IMR-90 (cell line): Measurements from ENCODE around the gene RNASE1. TPM values are rescaled to one million over a fixed set of nuclear protein-coding genes. Genes with fewer than 3 reads are reported as not detected.

Experiments
- ATAC-seq: fragments of 200-7000 bp; cut with Tn5 transposase; 2 replicates; pipeline ENCODE4 v1.9.1; 2020; ENCODE audit warnings: low read depth, mild to moderate bottlenecking, moderate library complexity
- BruUV-seq: library from RNA; stranded (reverse); fragments of 400-500 nt; replicated peaks from 2 replicates; lab custom pipeline; 2021; lab: Mats Ljungman, UMichigan
- CTCF ChIA-PET: fragments of 300-600 bp; formaldehyde crosslinking; extraction: SDS; loops from one replicate; lab custom pipeline; 2021; ENCODE audit warnings: antibody characterized with exemption; lab: Yijun Ruan, JAX
- POLR2A ChIA-PET: fragments of 300-600 bp; sonication (Branson Sonifier 250); formaldehyde crosslinking; loops from one replicate; lab custom pipeline; 2022; ENCODE audit warnings: antibody characterized with exemption; ENCODE audit not compliant: unreplicated experiment; lab: Charles Lee
- DNase-seq: peaks from one replicate; pipeline ENCODE4 v3.0.0; 2013
- H2AFZ ChIP-seq: replicated peaks from 2 replicates; pipeline ENCODE3; 2013; ENCODE audit warnings: low read length, mild to moderate bottlenecking; ENCODE audit not compliant: poor library complexity
- H2AK5ac ChIP-seq: 2 replicates; pipeline ENCODE4 v1.6.1; 2013; ENCODE audit warnings: low read depth, low read length, inconsistent platforms
- H2AK9ac ChIP-seq: replicated peaks from 2 replicates; pipeline ENCODE3; 2013; ENCODE audit warnings: mild to moderate bottlenecking, low read depth, low read length, moderate library complexity; ENCODE audit not compliant: poor library complexity
- H2BK120ac ChIP-seq: 2 replicates; pipeline ENCODE4 v1.6.1; 2013; ENCODE audit warnings: low read depth, low read length, inconsistent platforms
- H2BK15ac ChIP-seq: 3 replicates; pipeline ENCODE4 v1.6.1; 2013; ENCODE audit warnings: low read depth, low read length, inconsistent platforms
- H2BK20ac ChIP-seq: 2 replicates; pipeline ENCODE4 v1.6.1; 2013; ENCODE audit warnings: low read depth, mild to moderate bottlenecking, inconsistent platforms, low read length, moderate library complexity
- H2BK5ac ChIP-seq: 2 replicates; pipeline ENCODE4 v1.6.1; 2013; ENCODE audit warnings: mild to moderate bottlenecking, low read depth, low read length, inconsistent platforms; ENCODE audit not compliant: poor library complexity, severe bottlenecking
- H3K14ac ChIP-seq: replicated peaks from 2 replicates; pipeline ENCODE4 v1.6.1; 2013; ENCODE audit warnings: low read depth, low read length, inconsistent platforms
- H3K18ac ChIP-seq: 2 replicates; pipeline ENCODE4 v1.6.1; 2013; ENCODE audit warnings: low read depth, low read length, control low read depth
- H3K23ac ChIP-seq: 2 replicates; pipeline ENCODE4 v1.6.1; 2013; ENCODE audit warnings: low read depth, low read length, inconsistent platforms
- H3K27ac ChIP-seq: 2 replicates; pipeline ENCODE4 v1.5.1; 2013; ENCODE audit warnings: mild to moderate bottlenecking, control low read depth, low read length; ENCODE audit not compliant: insufficient read depth
- H3K27me3 ChIP-seq: 2 replicates; pipeline ENCODE4 v1.6.1; 2013; ENCODE audit warnings: low read length; ENCODE audit not compliant: control insufficient read depth, insufficient read depth
- H3K36me3 ChIP-seq: 2 replicates; pipeline ENCODE4 v1.6.1; 2013; ENCODE audit warnings: low read length, mixed read lengths; ENCODE audit not compliant: control insufficient read depth, insufficient read depth
- H3K4ac ChIP-seq: 2 replicates; pipeline ENCODE4 v1.6.1; 2013; ENCODE audit warnings: low read depth, low read length, inconsistent platforms
- H3K4me1 ChIP-seq: 2 replicates; pipeline ENCODE4 v1.6.1; 2013; ENCODE audit warnings: low read length, mixed read lengths; ENCODE audit not compliant: control insufficient read depth, insufficient read depth
- H3K4me2 ChIP-seq: 2 replicates; pipeline ENCODE4 v1.6.1; 2013; ENCODE audit warnings: low read depth, mild to moderate bottlenecking, control low read depth, low read length, moderate library complexity
- H3K4me3 ChIP-seq: 2 replicates; pipeline ENCODE4 v1.5.1; 2013; ENCODE audit warnings: low read depth, mild to moderate bottlenecking, control low read depth, low read length, moderate library complexity; ENCODE audit not compliant: insufficient read depth
- H3K56ac ChIP-seq: 2 replicates; pipeline ENCODE4 v1.6.1; 2013; ENCODE audit warnings: low read length, inconsistent platforms; ENCODE audit not compliant: insufficient read depth; ENCODE audit errors: extremely low read depth
- H3K79me1 ChIP-seq, 2 experiments: 2 replicates each; pipeline ENCODE4 v1.6.1; 2013; ENCODE audit warnings: low read length in 2 of 2, inconsistent platforms in 1 of 2, low read depth in 1 of 2
- H3K9ac ChIP-seq: 2 replicates; pipeline ENCODE4 v1.6.1; 2013; ENCODE audit warnings: low read depth, low read length, control low read depth
- H3K9me1 ChIP-seq: 2 replicates; pipeline ENCODE4 v1.6.1; 2013; ENCODE audit warnings: low read length, inconsistent platforms; ENCODE audit not compliant: insufficient read depth
- H3K9me3 ChIP-seq: 2 replicates; pipeline ENCODE4 v1.6.1; 2013; ENCODE audit warnings: low read length; ENCODE audit not compliant: control insufficient read depth, insufficient read depth
- H4K20me1 ChIP-seq: 2 replicates; pipeline ENCODE4 v1.6.1; 2013; ENCODE audit warnings: low read length, inconsistent platforms; ENCODE audit not compliant: insufficient read depth
- H4K5ac ChIP-seq: 2 replicates; pipeline ENCODE4 v1.6.1; 2013; ENCODE audit warnings: mild to moderate bottlenecking, low read depth, low read length, control low read depth
- H4K8ac ChIP-seq, 2 experiments: 2 replicates each; pipeline ENCODE4 v1.6.1; 2013; ENCODE audit warnings: low read depth in 2 of 2, low read length in 2 of 2, control low read depth in 1 of 2, inconsistent platforms in 1 of 2
- H4K91ac ChIP-seq: 2 replicates; pipeline ENCODE4 v1.6.1; 2013; ENCODE audit warnings: low read depth, low read length, inconsistent platforms; ENCODE audit not compliant: insufficient read depth
- BHLHE40 ChIP-seq: fragments of 150-350 bp; IDR thresholded peaks from 2 replicates; pipeline ENCODE4 v1.6.1; 2016; ENCODE audit warnings: mild to moderate bottlenecking, low read depth, low read length
- CEBPB ChIP-seq: IDR thresholded peaks from 2 replicates; pipeline ENCODE4 v1.6.1; 2012; ENCODE audit warnings: low read depth, low read length, improper control_type of control experiment
- CHD1 ChIP-seq: IDR thresholded peaks from 2 replicates; pipeline ENCODE4 v1.6.1; 2012; ENCODE audit warnings: low read depth, low read length, improper control_type of control experiment
- CTCF ChIP-seq: conservative IDR thresholded peaks from 2 replicates; pipeline ENCODE4 v1.5.1; 2012; ENCODE audit warnings: mild to moderate bottlenecking, low read depth, low read length, improper control_type of control experiment
- FOS ChIP-seq: fragments of 150-350 bp; IDR thresholded peaks from 2 replicates; pipeline ENCODE4 v1.6.1; 2016; ENCODE audit warnings: low read depth, low read length
- MAFK ChIP-seq: IDR thresholded peaks from 2 replicates; pipeline ENCODE4 v1.6.1; 2012; ENCODE audit warnings: low read depth, low read length, improper control_type of control experiment
- MAZ ChIP-seq: IDR thresholded peaks from 2 replicates; pipeline ENCODE4 v1.6.1; 2012; ENCODE audit warnings: low read depth, mild to moderate bottlenecking, low read length, improper control_type of control experiment, moderate library complexity, borderline replicate concordance
- MXI1 ChIP-seq: IDR thresholded peaks from 2 replicates; pipeline ENCODE4 v1.6.1; 2012; ENCODE audit warnings: low read depth, mild to moderate bottlenecking, low read length, moderate library complexity, borderline replicate concordance
- NFE2L2 ChIP-seq: fragments of 150-350 bp; IDR thresholded peaks from 2 replicates; pipeline ENCODE4 v1.6.1; 2016; ENCODE audit warnings: low read depth, mild to moderate bottlenecking, low read length
- POLR2A ChIP-seq: IDR thresholded peaks from 2 replicates; pipeline ENCODE4 v1.6.1; 2012; ENCODE audit warnings: mild to moderate bottlenecking, low read depth, low read length
- RAD21 ChIP-seq: IDR thresholded peaks from 2 replicates; pipeline ENCODE4 v1.6.1; 2012; ENCODE audit warnings: low read length, improper control_type of control experiment
- RCOR1 ChIP-seq: IDR thresholded peaks from 2 replicates; pipeline ENCODE4 v1.6.1; 2012; ENCODE audit warnings: mild to moderate bottlenecking, low read length, improper control_type of control experiment; ENCODE audit not compliant: insufficient replicate concordance
- RFX5 ChIP-seq: IDR thresholded peaks from 2 replicates; pipeline ENCODE4 v1.8.0; 2012; ENCODE audit warnings: low read depth, mild to moderate bottlenecking, low read length, moderate library complexity
- SMC3 ChIP-seq: fragments of 150-350 bp; IDR thresholded peaks from 2 replicates; pipeline ENCODE4 v1.6.1; 2016; ENCODE audit warnings: low read depth, mild to moderate bottlenecking, antibody characterized with exemption, low read length, moderate library complexity
- USF2 ChIP-seq: fragments of 150-350 bp; IDR thresholded peaks from 2 replicates; pipeline ENCODE4 v1.6.1; 2017; ENCODE audit warnings: mild to moderate bottlenecking, antibody characterized with exemption, low read length, low read depth
- WGBS, 2 experiments: methylation state at CpG; one replicate each; pipeline versions ENCODE4 v1.1.5 to v1.1.7; 2013; ENCODE audit warnings: missing lambda C conversion rate in 2 of 2; ENCODE audit not compliant: insufficient read length in 1 of 2; ENCODE audit errors: extremely low coverage in 2 of 2; 5-methylcytosine and 5-hydroxymethylcytosine counted together
- dilution Hi-C: fragments of 300-500 bp; cut with HindIII; formaldehyde crosslinking; loops from one replicate; pipeline ENCODE4 v1.14.3; 2018; ENCODE audit warnings: low sequenced_read_pairs; ENCODE audit not compliant: unreplicated experiment
- in situ Hi-C: fragments of 300-500 bp; cut with MboI; formaldehyde crosslinking; loops from 3 replicates; pipeline ENCODE4 v1.14.3; 2019; ENCODE audit warnings: low sequenced_read_pairs, inconsistent platforms, mixed read lengths
- intact Hi-C: fragments of 100-400 bp; cut with micrococcal nuclease; formaldehyde crosslinking; loops from 2 replicates; pipeline ENCODE4 v1.10.0; 2022
- polyA plus RNA-seq, 3 experiments: library from polyadenylated mRNA; depleted of rRNA; stranded (reverse); fragments of >200 nt; gene quantifications; 2 replicates each; pipeline ENCODE4 v1.2.3, GENCODE V29; 2012; ENCODE audit warnings: low replicate concordance in 1 of 3
- total RNA-seq: library from RNA; depleted of rRNA; stranded (reverse); fragments of >200 nt; gene quantifications from 2 replicates; pipeline ENCODE4 v1.2.3, GENCODE V29; 2012
- TF ChIP-seq, protein P1 (sequence below): fragments of 150-350 bp; IDR thresholded peaks from 2 replicates; pipeline ENCODE4 v1.6.1; 2016; ENCODE audit warnings: low read depth, mild to moderate bottlenecking, low read length, moderate library complexity, borderline replicate concordance

Gene RNASE1
- total and polyA plus RNA-seq, 2 of the 4 experiments (the other 2 are of a cell fraction) = not detected

DNA sequence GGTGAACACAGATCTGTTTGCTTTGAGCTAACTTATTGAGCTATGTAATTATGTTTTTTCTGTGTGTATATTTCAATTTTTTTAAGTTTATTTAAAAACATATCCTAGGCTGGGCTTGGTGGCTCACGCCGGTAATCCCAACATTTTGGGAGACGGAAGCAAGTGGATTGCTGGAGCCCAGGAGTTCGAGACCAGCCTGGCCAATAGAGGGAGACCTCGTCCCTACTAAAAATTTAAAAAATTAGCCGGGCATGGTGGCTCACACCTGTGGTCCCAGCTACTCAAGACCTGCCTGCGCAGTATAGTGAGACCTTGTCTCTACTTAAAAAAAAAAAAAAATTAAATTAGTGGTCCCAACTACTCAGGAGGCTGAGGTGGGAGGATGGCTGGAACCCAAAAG lies 16.2 kb upstream of the RNASE1 start:
- no peak for ATAC-seq

More for the DNA sequence above, 16.2 kb upstream of the RNASE1 start:
- no peak overlapping the region for H2AK9ac ChIP-seq
- no peak overlapping the region for H3K9ac ChIP-seq
- no peaks in the 10 kb centered on the region for H3K4me1 ChIP-seq
- H3K56ac ChIP-seq = no peak overlapping the region
- H3K14ac ChIP-seq = no peak overlapping the region
- H3K4me2 ChIP-seq = no peak overlapping the region
- in situ Hi-C loops (no loop called here), dilution Hi-C loops (no loop called here), intact Hi-C loops (no loop called here)
- no peak overlapping the region for H2BK5ac ChIP-seq
- no peak for DNase-seq
- CTCF ChIA-PET = interaction anchor here (0.9 kb wide), 1 partner anchor 37 kb away, joined by 8 read pairs; no protein-coding TSS in a partner anchor
- no peak overlapping the region for H2AFZ ChIP-seq
- no peak overlapping the region for H3K4ac ChIP-seq
- H2BK15ac ChIP-seq = no peak overlapping the region
- H3K27ac ChIP-seq = no peak overlapping the region
- BruUV-seq = no TSS peak
- no peak overlapping the region for H4K5ac ChIP-seq
- H2BK120ac ChIP-seq = no peak overlapping the region
- H3K4me3 ChIP-seq = no peak overlapping the region
- no peaks in the 10 kb centered on the region for H3K79me1 ChIP-seq
- H3K9me3 ChIP-seq = no peaks in the 10 kb centered on the region
- H2AK5ac ChIP-seq = no peak overlapping the region
- TF ChIP-seq RAD21 (no peak), NFE2L2 (no peak), RFX5 (no peak), POLR2A (no peak), CTCF (no peak), MXI1 (no peak), SMC3 (no peak), RCOR1 (no peak), CHD1 (no peak), CEBPB (no peak), BHLHE40 (no peak), MAZ (no peak), USF2 (no peak), MAFK (no peak), FOS (no peak)
- TF ChIP-seq, protein P1, sequence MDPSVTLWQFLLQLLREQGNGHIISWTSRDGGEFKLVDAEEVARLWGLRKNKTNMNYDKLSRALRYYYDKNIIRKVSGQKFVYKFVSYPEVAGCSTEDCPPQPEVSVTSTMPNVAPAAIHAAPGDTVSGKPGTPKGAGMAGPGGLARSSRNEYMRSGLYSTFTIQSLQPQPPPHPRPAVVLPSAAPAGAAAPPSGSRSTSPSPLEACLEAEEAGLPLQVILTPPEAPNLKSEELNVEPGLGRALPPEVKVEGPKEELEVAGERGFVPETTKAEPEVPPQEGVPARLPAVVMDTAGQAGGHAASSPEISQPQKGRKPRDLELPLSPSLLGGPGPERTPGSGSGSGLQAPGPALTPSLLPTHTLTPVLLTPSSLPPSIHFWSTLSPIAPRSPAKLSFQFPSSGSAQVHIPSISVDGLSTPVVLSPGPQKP = no peak
- H3K23ac ChIP-seq = no peak overlapping the region
- POLR2A ChIA-PET = no interaction called here
- H3K36me3 ChIP-seq = no peaks in the 10 kb centered on the region
- no peak overlapping the region for H2BK20ac ChIP-seq
- no peak overlapping the region for H4K8ac ChIP-seq
- 70% methylated on average over 4 of the region's 7 CpGs; no CpG with 5 or more reads in 1 of the 2 experiments for WGBS, 2 experiments
- no peaks in the 10 kb centered on the region for H3K27me3 ChIP-seq
- no peak overlapping the region for H4K91ac ChIP-seq
- no peaks in the 10 kb centered on the region for H4K20me1 ChIP-seq
- H3K9me1 ChIP-seq = no peaks in the 10 kb centered on the region
- no peak overlapping the region for H3K18ac ChIP-seq
